Globus pallidus (tissue), 1 donor: ENCODE data around the gene SULF2.

ENCODE experiments used
- DNase-seq: peaks from one replicate; pipeline ENCODE4 v3.0.0-alpha.2; 2015; ENCODE audit warnings: low spot score

Gene SULF2

DNA sequence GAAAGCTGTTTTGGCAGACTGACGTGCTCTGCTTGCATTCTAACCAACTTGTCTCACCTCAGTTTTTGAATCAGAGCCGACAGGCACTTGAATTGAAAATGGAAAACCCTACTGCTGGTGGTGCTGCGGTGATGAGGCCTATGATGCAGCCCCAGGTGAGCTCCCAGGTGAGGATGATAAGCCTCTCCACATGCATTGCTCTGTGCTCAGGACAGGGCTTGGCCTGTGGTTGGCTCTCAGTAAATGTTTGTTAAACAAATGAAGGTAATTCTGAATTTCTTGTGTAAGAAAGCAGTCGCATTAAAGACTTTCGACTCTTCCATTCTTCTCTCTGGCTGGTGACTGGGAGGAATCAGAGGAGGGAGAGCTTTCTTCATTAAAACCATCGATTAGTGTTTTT is 136.3 kb downstream of the SULF2 start:
- DNase-seq = no peak

DNA sequence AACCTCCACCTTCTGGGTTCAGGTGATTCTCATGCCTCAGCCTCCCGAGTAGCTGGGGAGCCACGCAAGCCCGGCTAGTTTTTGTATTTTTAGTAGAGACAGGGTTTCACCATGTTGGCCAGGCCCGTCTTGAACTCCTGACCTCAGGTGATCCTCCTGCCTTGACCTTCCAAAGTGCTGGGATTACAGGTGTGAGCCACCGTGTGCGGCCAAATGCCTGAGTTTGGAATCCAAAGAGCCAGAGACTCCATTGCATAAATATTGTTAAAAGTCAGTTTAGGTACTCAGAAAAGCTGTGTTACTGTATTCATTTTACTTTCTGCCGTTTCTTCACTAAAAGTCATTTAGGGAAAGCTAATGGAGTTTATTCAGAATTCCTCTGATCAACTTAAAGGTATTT is 137.3 kb downstream of the SULF2 start:
- DNase-seq = no peak

DNA sequence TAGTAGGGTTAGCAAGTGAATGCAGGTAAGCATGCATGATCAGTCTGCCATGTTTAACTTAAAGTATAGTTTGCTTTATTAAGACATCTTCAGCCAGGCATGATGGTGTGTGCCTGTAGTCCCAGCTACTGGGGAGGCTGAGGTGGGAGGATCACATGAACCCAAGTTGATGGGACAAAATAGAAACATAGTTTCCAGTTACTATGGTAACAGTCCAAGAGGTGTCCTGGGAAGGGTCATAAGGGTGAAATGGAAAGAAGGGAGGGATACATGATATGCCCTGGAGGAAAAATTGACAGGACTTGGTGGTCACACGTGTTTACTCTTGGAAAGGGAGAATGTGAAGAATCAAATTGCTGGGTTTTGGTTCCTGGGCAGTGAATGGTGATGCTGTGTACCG is 139.6 kb downstream of the SULF2 start:
- no peak for DNase-seq

DNA sequence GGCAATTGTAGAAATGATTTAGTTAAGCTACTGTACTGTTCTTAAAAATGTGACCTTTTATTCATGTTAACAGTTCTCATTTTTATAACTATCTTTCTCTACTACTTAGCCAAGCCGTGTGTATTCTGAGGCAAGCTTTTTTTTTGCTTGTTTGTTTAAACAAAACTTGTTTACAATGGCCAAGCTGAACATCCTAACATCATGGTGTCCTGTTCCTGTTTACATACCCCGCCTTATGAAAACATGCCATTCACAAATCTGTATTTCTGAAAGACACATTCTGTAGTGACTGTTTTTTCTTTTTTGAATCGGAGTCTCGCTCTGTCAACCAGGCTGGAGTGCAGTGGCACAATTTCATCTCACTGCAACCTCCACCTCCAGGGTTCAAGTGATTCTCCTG is 142.7 kb downstream of the SULF2 start:
- DNase-seq = no peak

DNA sequence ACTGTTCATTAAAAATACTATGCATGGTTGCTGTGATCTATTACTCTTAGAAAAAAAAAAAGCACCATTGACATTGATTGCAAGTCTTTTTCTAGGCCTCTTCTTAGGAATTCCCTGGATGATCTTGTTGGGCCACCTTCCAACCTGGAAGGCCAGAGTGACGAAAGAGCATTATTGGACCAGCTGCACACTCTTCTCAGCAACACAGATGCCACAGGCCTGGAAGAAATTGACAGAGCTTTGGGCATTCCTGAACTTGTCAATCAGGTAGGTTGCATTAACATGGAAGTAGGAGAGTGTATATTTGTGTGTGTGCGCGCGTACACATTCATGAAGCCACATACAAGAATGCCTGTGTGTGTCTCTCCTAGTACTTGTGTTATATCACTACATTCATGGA is 143.2 kb downstream of the SULF2 start:
- no peak for DNase-seq

DNA sequence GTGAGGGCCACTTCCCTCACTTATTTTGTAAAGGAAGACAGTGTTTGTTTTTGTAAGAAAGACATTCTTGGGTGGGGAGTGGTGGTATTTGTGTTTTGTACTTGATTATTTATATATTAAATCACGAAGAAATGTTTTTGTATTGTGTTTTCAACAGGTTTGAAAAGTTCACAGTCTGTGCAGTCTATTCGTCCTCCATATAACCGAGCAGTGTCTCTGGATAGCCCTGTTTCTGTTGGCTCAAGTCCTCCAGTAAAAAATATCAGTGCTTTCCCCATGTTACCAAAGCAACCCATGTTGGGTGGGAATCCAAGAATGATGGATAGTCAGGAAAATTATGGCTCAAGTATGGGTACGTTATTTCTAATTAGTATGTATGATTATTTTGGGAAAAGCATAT is 146.4 kb downstream of the SULF2 start:
- no peak for DNase-seq

DNA sequence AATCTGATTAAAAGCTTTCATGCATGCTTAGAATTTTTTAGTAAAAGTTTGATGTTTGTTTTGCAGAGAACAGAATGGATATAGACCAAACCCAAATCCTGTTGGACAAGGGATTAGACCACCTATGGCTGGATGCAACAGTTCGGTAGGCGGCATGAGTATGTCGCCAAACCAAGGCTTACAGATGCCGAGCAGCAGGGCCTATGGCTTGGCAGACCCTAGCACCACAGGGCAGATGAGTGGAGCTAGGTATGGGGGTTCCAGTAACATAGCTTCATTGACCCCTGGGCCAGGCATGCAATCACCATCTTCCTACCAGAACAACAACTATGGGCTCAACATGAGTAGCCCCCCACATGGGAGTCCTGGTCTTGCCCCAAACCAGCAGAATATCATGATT is 150.0 kb downstream of the SULF2 start:
- DNase-seq = no peak

DNA sequence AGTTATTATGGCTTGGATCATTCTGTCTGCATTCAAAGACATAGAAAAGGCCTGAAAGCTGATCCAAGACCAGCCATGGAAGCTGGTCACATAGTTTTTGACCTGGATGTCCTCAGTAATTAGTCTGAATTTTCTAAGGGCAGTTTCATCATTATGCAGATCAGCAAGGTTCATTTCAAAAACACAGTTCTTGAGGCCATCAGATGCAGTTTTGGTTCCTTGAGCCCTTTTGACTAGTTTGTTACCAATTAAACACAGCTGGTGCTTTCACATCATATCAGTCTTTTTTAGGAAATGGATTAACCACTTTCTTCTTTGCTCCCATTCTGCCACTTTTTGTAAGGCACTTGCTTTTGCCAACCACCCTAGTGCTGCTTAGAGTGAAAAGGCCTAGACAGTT is 154.2 kb downstream of the SULF2 start:
- DNase-seq = no peak

DNA sequence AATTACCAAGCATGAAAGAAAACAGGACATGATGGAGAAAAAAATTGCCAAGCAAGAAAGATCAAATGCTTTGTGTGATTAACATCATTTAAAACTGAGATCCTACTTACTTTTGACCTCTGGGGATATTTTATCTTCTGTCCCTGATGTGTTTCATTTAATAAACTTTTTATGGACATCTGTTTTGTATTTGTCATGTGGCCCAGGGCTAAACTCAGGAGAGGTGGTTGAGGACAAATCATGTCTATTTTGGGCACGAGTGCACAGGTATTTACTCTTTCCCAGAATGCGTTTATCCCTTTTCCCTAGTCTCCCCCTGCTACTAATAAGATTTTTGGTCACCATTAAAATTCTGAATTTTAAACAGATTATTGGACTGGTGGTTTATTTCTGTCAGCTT is 155.4 kb downstream of the SULF2 start:
- no peak for DNase-seq

DNA sequence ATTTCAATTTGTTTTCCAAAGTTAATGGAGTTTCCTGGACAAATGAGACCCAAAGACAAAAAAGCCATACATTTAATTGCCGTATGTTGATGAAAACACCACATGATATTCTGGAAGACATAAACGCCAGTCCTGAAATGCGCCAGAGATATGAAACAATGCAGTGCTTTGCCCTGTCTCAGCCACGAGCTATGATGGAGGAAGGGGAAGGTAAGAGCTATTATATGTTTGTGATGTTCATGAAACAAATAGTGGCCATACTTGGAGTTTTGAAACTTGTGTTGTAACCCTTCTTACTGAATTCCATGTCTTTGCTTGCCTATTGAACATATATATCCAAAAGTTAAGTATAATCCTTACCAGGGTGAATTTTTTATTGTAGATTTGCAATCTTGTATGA is 157.7 kb downstream of the SULF2 start:
- no peak for DNase-seq

DNA sequence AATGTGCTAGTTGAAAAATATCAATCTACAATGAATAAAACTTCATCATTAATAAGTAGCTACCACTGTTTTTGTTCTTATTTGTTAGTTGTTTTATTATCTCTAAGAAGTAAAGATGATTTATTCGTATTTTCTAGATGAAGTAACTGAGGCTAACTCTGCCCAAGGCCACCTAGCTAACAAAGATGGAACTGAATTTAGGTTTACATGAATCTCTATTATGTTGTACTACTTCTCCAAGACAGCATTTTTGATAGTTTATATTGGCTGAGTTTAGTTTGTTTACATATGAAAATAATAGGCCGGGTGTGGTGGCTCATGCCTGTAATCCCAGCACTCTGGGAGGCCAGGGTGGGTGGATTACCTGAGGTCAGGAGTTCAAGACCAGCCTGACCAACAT is 162.1 kb downstream of the SULF2 start:
- no peak for DNase-seq

DNA sequence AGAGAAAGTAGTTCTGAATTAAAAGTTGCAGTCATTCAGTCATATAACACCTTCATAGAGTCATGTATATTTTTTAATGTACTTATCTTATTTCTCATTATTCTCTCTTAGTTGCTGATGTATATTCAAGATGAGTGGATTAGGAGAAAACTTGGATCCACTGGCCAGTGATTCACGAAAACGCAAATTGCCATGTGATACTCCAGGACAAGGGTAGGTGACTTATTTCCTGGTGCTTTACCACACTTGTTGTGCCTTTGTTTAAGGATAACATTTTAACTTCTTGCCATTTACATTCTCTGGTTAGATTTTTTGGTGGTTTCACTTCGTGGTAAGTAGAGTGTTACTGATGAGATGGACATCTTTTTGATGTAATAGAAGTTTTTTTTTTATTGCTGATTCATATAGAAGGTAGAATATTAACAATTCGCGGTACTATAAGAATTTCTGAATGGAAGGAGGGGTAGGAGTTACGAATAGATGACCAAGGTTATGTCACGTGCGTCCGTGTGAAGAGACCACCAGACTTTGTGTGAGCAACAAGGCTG is 163.1 kb downstream of the SULF2 start:
- no peak for DNase-seq

DNA sequence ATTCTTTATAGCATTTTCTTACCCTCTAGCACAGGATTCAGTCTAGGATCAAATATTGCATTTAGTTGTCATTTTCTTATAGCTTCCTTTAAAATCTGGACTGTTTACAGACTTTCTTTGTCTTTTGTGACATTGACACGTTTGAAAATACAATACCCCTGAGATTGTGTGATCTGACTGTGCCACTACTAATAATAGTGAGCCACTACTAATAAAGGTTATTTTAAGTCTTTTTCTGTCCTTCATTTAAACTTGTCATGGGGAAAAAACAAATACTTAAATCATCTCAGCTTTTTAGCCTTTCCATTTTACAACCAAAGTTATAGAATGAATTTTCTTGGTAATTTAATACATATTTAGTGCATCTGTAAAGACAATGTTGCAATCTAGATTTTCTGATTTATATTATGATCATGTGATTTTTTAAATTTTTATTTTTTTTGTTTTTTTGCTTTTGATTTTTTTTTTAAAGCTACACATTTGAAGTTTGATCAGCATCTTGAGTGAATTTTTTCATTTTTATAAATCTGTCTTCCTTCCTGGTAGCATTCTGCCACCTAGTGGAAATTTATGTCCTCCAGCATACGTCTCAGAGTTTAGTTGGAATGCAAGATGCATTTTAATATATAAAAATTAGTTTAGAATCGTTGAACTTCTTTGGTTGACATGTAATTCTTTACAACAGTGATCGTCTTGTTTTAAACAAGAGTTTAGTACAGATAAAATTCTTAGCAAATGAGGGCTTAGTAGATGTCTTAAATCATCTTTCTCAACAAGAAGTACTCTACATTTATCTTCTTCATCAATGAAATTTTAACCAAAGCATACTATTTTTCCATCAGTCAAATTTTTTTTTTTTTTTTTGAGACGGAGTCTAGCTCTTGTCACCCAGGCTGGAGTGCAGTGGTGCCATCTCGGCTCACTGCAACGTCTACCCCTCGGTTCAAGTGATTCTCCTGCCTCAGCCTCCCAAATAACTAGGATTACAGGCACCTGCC is 164.2 kb downstream of the SULF2 start:
- DNase-seq = peak; percentile 23

DNA sequence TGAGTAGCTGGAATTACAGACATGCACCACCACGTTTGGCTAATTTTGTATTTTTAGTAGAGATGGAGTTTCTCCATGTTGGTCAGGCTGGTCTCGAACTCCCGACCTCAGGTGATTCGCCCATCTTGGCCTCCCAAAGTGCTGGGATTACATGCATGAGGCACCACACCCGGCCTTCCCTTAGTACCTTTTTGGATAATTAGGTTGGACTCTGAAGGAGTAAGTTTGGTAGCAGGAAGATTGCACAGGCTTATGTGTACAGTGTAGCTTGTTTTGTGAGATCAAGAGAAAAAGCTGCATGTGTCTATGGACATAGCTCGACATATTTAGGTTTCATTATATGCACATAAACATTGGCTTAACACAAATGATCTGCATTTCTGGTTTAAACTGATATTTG is 166.8 kb downstream of the SULF2 start:
- no peak for DNase-seq

DNA sequence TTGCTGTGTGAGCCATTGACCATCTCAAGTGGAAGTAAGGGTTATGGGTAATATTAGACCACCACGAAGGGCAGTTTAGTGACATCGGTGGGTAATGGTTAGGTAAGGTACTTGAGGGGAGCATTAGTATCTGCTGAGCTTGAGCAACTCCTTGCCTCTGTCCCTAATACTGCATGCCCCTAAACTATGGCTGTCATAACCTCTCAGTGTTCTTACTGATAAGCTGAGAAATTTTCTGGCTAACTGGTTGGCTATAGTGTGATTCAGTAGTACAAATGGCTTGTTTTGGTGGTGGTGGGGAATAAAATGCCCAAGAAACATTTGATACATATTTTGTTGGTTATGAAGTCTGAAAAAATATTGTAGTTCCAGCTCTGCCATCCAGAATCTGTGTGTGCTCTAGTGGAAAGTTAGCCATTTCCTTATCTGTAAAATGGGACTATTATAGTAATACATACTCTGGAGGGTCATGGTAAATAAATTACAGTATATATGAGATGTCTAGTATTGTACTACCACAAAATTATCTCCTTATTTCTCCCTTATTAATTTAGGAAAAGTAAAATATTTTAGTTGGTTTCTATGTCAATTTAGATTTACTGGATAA is 170.5 kb downstream of the SULF2 start:
- DNase-seq = no peak

DNA sequence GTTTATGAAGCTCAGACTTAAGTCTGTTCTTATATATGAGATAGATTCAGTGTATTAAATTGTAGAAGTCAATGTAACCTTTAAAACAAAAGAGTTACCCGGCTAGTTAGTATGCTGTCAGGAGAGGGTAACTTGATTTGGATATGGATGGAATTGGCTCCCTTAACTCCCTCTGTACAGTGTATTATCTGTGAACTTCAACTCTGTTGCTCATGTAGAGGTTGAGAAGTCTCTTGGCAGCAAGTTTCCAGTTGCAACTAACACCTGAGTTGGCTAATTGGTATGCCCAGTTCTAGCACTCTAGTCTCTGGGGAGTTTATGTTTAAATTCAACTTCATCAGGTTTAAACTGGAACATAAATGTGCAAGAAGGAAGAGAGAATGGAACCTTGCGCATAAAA is 172.6 kb downstream of the SULF2 start:
- DNase-seq = no peak

DNA sequence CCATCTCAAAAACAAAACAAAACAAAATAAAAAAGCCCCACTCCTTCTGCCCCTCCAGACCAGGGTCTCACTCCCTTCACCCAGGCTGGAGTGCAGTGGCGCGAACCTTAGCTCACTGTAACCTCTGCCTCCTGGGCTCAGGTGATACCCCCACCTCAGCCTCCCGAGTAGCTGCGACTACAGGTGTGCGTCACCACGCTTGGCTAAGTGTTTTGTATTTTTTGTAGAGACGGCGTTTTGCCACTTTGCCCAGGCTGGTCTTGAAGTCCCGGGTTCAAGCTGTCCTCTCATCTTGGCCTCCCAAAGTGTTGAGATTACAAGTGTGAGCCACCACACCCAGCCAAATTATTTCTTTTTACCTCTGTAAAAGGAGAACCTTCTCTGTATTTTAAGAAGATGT is 173.5 kb downstream of the SULF2 start:
- no peak for DNase-seq

DNA sequence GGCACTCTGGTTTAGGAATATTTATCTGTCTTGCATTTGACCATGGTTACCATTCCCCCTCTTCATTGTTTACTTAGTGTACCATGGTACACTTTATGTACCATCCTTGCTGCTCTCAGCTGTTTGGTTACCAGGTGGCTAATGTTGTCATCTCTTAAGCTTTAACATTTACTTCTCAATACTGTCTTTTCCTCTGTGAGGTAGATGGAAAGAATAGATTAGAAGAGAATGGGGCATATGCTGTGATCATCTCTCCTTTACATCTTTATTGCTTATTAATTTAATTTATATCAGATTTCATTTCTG is 174.4 kb downstream of the SULF2 start:
- DNase-seq = no peak

DNA sequence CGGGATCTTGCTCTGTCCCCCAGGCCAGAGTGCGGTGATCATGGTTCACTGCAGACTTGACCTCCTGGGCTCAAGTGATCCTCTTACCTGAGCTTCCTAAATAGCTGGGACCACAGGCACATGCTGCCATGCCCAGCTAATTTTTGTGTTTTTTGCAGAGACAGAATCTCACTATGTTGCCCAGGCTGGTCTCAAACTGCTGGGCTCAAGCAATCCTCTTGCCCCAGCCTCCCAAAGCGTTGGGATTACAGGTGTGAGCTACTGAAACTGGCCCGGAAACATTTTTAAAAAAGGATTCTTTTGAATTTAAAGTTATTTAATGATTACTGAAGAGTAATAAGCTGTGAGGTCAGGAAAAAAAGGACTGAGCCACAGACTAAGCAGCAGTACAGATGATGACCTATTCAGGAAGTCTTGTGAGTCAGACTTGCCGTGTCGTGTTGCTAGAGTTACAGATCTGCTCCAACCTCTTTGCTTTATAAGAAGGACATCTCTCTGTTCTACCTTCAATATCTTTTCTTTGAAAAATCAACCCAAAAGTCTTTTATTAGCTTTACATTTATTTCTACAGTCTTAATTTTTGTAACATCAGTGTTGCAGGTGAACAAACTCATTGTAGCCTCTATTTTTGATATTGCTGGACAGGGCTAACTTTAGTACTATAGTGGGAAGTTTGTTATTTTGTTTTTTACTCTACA is 174.9 kb downstream of the SULF2 start:
- no peak for DNase-seq

DNA sequence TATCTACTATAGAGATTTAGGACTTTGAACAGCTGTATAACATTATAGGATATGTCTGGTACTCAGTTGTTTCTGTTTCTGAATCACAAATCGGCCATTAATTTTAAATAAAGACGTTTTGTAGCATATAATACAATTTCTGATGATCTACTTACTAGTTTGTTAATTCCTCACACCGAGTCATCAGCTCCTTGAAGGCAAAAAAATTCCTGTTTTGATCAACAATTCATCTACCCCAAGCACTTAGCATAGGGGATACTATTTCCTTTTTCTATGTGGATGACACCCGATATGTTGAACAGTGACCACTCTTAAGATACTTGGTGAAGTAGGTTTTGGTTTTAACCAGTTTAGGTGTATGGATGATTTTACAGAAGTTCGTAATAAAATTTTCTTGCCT is 176.3 kb downstream of the SULF2 start:
- DNase-seq = no peak
